Hematopoietic multipotent progenitor cell treated with erythropoietin and hydrocortisone succinate and interleukin-3 and kit ligand, for 17 days (in vitro differentiated cells): Measurements from ENCODE around the gene REEP1.

Experiments
- DNase-seq: peaks from one replicate; pipeline ENCODE4 v3.0.0-alpha.2; 2015; ENCODE audit warnings: low spot score

The REEP1 gene

GRCh38 chr2:86305915-86306254, 31.5 kb downstream of the REEP1 start:
- DNase-seq: no peak

- DNase-seq: no peak
These were observed 32.1 kb downstream of the REEP1 start for GRCh38 chr2:86305195-86305914.

- no peak for DNase-seq
These were observed 33.0 kb downstream of the REEP1 start for GRCh38 chr2:86304416-86304815.

- DNase-seq: no peak
These were observed 35.1 kb downstream of the REEP1 start for GRCh38 chr2:86302320-86302719.

- no peak for DNase-seq
These were observed 35.7 kb downstream of the REEP1 start for GRCh38 chr2:86301711-86302202.

GRCh38 chr2:86301009-86301408, 36.4 kb downstream of the REEP1 start:
- DNase-seq: no peak

GRCh38 chr2:86300496-86300895, 36.9 kb downstream of the REEP1 start:
- DNase-seq: no peak

GRCh38 chr2:86298411-86299390, 38.7 kb downstream of the REEP1 start:
- no peak for DNase-seq

GRCh38 chr2:86297382-86298147, 39.9 kb downstream of the REEP1 start:
- no peak for DNase-seq

GRCh38 chr2:86296947-86297346, 40.5 kb downstream of the REEP1 start:
- DNase-seq: no peak

GRCh38 chr2:86295066-86295465, 42.4 kb downstream of the REEP1 start:
- DNase-seq: no peak

- DNase-seq: no peak
These were observed 43.8 kb downstream of the REEP1 start for GRCh38 chr2:86293612-86294011.

- no peak for DNase-seq
These were observed 44.6 kb downstream of the REEP1 start for GRCh38 chr2:86292571-86293515.

- no peak for DNase-seq
These were observed 46.1 kb downstream of the REEP1 start for GRCh38 chr2:86291328-86291662.

GRCh38 chr2:86290596-86291327, 46.7 kb downstream of the REEP1 start:
- no peak for DNase-seq

GRCh38 chr2:86286516-86286915, 50.9 kb downstream of the REEP1 start:
- DNase-seq: no peak

- DNase-seq: no peak
These were observed 51.4 kb downstream of the REEP1 start for GRCh38 chr2:86285981-86286380.

GRCh38 chr2:86285571-86285970, 51.9 kb downstream of the REEP1 start:
- no peak for DNase-seq

- DNase-seq: no peak
These were observed 52.4 kb downstream of the REEP1 start for GRCh38 chr2:86284987-86285386.

- no peak for DNase-seq
These were observed 53.0 kb downstream of the REEP1 start for GRCh38 chr2:86284401-86284841.
